Transverse colon (tissue), 4 donors: ENCODE measurements around the gene PHYHIPL.

Experiments used
- CTCF ChIP-seq, 5 experiments: fragments of 200-600 bp in 3 of 5; fragments of 450-650 bp in 2 of 5; sonication (generic) in 3 of 5; IDR thresholded peaks; 1 replicate in 2 of 5; 2 replicates in 3 of 5; pipeline ENCODE4 v1.5.1; 2016 to 2017; ENCODE audit warnings: antibody characterized with exemption in 5 of 5, inconsistent platforms in 3 of 5, mild to moderate bottlenecking in 2 of 5, moderate library complexity in 1 of 5
- POLR2A ChIP-seq: fragments of 450-650 bp; IDR thresholded peaks from one replicate; pipeline ENCODE4 v1.6.1; 2016; ENCODE audit warnings: antibody characterized with exemption, mild to moderate bottlenecking, moderate library complexity
- POLR2AphosphoS5 ChIP-seq, 3 donors: sonication (generic); formaldehyde crosslinking; IDR thresholded peaks; one replicate each; pipeline ENCODE4 v1.6.1; 2016; ENCODE audit warnings: antibody characterized with exemption in 3 of 3

- TF ChIP-seq CTCF (IDR thresholded peaks at IDR 0.05) (no peak), POLR2AphosphoS5 (IDR thresholded peaks at IDR 0.05) (no peak), POLR2A (no peak)
Measured at GRCh38 chr10:59272061-59272460, 95.6 kb downstream of the PHYHIPL start.
